ENCODE data around the gene TMCC1. TPM values are rescaled to one million over a fixed set of nuclear protein-coding genes. Genes with fewer than 3 reads are reported as not detected.

Gene TMCC1
- total RNA-seq, 1 donor from 2014 or later = 11.5 TPM

GRCh38 chr3:129695230-129695629 is 198.3 kb downstream of the TMCC1 start:
- Histone ChIP-seq H3K27ac (no peak overlapping the region), H3K36me3 (no peaks in the 10 kb centered on the region), H3K27me3 (no peaks in the 10 kb centered on the region), H3K4me3 (no peak overlapping the region), H3K9me3 (no peaks in the 10 kb centered on the region), H3K4me1 (no peaks in the 10 kb centered on the region)
- TF ChIP-seq, protein P1, sequence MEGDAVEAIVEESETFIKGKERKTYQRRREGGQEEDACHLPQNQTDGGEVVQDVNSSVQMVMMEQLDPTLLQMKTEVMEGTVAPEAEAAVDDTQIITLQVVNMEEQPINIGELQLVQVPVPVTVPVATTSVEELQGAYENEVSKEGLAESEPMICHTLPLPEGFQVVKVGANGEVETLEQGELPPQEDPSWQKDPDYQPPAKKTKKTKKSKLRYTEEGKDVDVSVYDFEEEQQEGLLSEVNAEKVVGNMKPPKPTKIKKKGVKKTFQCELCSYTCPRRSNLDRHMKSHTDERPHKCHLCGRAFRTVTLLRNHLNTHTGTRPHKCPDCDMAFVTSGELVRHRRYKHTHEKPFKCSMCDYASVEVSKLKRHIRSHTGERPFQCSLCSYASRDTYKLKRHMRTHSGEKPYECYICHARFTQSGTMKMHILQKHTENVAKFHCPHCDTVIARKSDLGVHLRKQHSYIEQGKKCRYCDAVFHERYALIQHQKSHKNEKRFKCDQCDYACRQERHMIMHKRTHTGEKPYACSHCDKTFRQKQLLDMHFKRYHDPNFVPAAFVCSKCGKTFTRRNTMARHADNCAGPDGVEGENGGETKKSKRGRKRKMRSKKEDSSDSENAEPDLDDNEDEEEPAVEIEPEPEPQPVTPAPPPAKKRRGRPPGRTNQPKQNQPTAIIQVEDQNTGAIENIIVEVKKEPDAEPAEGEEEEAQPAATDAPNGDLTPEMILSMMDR (IDR thresholded peaks at IDR 0.05) = no peak
- DNase-seq (ENCODE audit: low spot score in 2 of 2) = no peak
- intact Hi-C loops (cut with DNase I) = no loop called here

DNA sequence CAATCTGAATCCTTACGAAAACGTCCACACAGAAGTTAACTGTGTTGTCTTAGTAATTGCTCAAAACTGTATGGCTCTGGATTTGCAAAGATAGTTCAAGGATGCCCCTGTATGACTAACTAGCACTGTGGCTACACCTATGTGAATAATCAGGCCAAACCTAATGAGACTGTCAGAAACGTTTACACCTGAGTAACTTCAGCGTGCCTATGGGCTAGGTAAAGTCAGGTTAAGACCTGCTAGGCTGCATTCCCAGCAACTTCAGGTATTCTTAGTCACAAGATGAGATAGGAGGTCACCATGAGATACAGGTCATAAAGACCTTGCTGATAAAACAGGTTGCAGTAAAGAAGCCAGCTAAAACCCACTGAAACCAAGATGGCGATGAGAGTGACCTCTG is 199.3 kb downstream of the TMCC1 start:
- TF ChIP-seq, protein P1 (IDR thresholded peaks at IDR 0.05) = no peak
- Histone ChIP-seq H3K4me3 (no peak overlapping the region), H3K9me3 (no peaks in the 10 kb centered on the region), H3K4me1 (no peaks in the 10 kb centered on the region), H3K36me3 (no peaks in the 10 kb centered on the region), H3K27me3 (no peaks in the 10 kb centered on the region), H3K27ac (no peak overlapping the region)
- DNase-seq (ENCODE audit: low spot score in 2 of 2) = no peak
- intact Hi-C loops (cut with DNase I) = no loop called here

- Histone ChIP-seq H3K36me3 (no peaks in the 10 kb centered on the region), H3K27ac (no peak overlapping the region), H3K9me3 (no peaks in the 10 kb centered on the region), H3K4me1 (no peaks in the 10 kb centered on the region), H3K4me3 (no peak overlapping the region), H3K27me3 (no peaks in the 10 kb centered on the region)
- intact Hi-C loops (cut with DNase I) = no loop called here
- TF ChIP-seq, protein P1 (IDR thresholded peaks at IDR 0.05) = no peak
- no peak for DNase-seq (ENCODE audit: low spot score in 2 of 2)
Observed at GRCh38 chr3:129692743-129693142, 200.8 kb downstream of the TMCC1 start.

DNA sequence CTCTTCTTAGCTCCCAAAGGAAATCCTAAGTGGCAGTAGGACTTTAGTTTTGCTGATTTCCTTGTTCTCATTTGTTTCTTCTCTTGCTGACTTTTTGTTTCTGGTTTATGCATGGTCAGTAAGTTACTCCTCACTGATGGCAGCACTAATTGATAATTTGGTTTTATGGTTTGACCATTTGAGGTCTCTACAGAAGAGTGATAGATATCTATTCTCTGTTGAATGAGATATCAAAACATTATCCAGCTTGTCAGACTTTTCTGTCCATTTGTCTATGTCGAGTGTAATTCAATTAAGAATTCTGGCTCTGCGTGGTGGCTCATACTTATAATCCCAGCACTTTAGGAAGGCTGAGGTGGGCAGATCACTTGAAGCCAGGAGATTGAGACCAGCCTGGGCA is 202.5 kb downstream of the TMCC1 start:
- TF ChIP-seq, protein P1 (IDR thresholded peaks at IDR 0.05) = no peak
- Histone ChIP-seq H3K4me3 (no peak overlapping the region), H3K9me3 (no peaks in the 10 kb centered on the region), H3K27me3 (no peaks in the 10 kb centered on the region), H3K27ac (no peak overlapping the region), H3K4me1 (no peaks in the 10 kb centered on the region), H3K36me3 (no peaks in the 10 kb centered on the region)
- intact Hi-C loops (cut with DNase I) = no loop called here
- no peak for DNase-seq (ENCODE audit: low spot score in 2 of 2)

DNA sequence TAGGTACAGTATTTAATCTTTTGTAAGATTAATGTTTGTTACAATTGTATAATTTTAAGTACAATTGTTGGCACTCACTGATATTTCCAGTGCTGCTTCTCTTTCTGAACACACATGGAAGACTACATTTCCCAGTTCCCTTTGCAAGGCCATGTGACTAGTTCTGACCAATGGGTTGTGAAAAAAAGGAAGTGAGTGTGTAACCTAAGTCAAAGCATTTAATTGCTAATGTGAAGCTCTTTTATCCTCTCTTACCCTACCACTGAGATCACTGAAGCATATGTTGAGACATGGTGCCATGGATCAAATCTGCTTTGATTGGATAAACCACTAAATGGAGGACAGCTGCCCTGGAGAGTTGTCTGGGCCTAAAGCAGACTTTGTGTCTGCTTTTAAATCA is 203.1 kb downstream of the TMCC1 start:
- Histone ChIP-seq H3K27ac (no peak overlapping the region), H3K4me1 (no peaks in the 10 kb centered on the region), H3K27me3 (no peaks in the 10 kb centered on the region), H3K4me3 (no peak overlapping the region), H3K36me3 (no peaks in the 10 kb centered on the region), H3K9me3 (no peaks in the 10 kb centered on the region)
- intact Hi-C loops (cut with DNase I) = no loop called here
- no peak for DNase-seq (ENCODE audit: low spot score in 2 of 2)
- TF ChIP-seq, protein P1 (IDR thresholded peaks at IDR 0.05) = no peak

GRCh38 chr3:129689036-129689435 is 204.5 kb downstream of the TMCC1 start:
- intact Hi-C loops (cut with DNase I) = no loop called here
- no peak overlapping the region for H3K27ac ChIP-seq

More at GRCh38 chr3:129689036-129689435, 204.5 kb downstream of the TMCC1 start:
- DNase-seq (ENCODE audit: low spot score in 2 of 2) = no peak
- H3K36me3 ChIP-seq = no peaks in the 10 kb centered on the region
- H3K4me3 ChIP-seq = peak overlapping the region in 1 of 2 donors; percentile 40
- TF ChIP-seq, protein P1 (IDR thresholded peaks at IDR 0.05) = no peak
- H3K4me1 ChIP-seq = no peaks in the 10 kb centered on the region
- no peaks in the 10 kb centered on the region for H3K9me3 ChIP-seq
- H3K27me3 ChIP-seq = no peaks in the 10 kb centered on the region
